NB4 (cell line): Measurements from ENCODE around the gene CALR.

Source experiments
- CTCF ChIP-seq: IDR thresholded peaks from one replicate; pipeline ENCODE4 v1.5.1; 2012; ENCODE audit warnings: low read depth, low read length
- MAX ChIP-seq: IDR thresholded peaks from 2 replicates; pipeline ENCODE4 v1.6.1; 2011; ENCODE audit warnings: low read depth, low read length
- MYC ChIP-seq: IDR thresholded peaks from 2 replicates; pipeline ENCODE4 v1.6.1; 2011; ENCODE audit warnings: low read depth, low read length
- POLR2A ChIP-seq: IDR thresholded peaks from 2 replicates; pipeline ENCODE4 v1.6.1; 2011; ENCODE audit warnings: mild to moderate bottlenecking; ENCODE audit not compliant: insufficient read length; ENCODE audit errors: extremely low read depth

- TF ChIP-seq CTCF (no peak), POLR2A (no peak), MAX (no peak), MYC (no peak)
Observed at GRCh38 chr19:12922959-12923358, 15.4 kb upstream of the CALR start.
